SH-SY5Y (cell line): ENCODE data around the gene MXRA7.

Experiments used
- GATA2 ChIP-seq: IDR thresholded peaks from 2 replicates; pipeline ENCODE4 v1.6.1; 2011; ENCODE audit warnings: mild to moderate bottlenecking, low read depth, low read length
- GATA3 ChIP-seq: IDR thresholded peaks from 2 replicates; pipeline ENCODE4 v1.6.1; 2011; ENCODE audit warnings: low read depth, mild to moderate bottlenecking, low read length, moderate library complexity

GRCh38 chr17:76742958-76743357 lies 32.2 kb upstream of the MXRA7 start:
- TF ChIP-seq GATA3 (no peak), GATA2 (no peak)
